PC-9 (cell line): ENCODE measurements around the gene CD99. TPM values are rescaled to one million over a fixed set of nuclear protein-coding genes. Genes with fewer than 3 reads are reported as not detected.

Experiments used
- BruUV-seq: library from RNA; stranded (reverse); fragments of 400-500 nt; replicated peaks from 2 replicates; lab custom pipeline; 2021; lab: Mats Ljungman, UMichigan
- CTCF ChIA-PET: fragments of 300-600 bp; sonication (Branson Sonifier 250); formaldehyde crosslinking; loops from one replicate; lab custom pipeline; 2022; ENCODE audit warnings: antibody characterized with exemption; lab: Charles Lee
- POLR2A ChIA-PET: fragments of 300-600 bp; sonication (Branson Sonifier 250); formaldehyde crosslinking; loops from one replicate; lab custom pipeline; 2022; ENCODE audit warnings: antibody characterized with exemption; ENCODE audit not compliant: unreplicated experiment; lab: Charles Lee
- DNase-seq, 2 experiments: peaks; one replicate each; pipeline versions ENCODE4 v3.0.0 to v3.0.0-alpha.2; 2015 to 2022; ENCODE audit warnings: mixed read lengths in 1 of 2
- H2AFZ ChIP-seq: fragments of 200-600 bp; sonication (generic); 2 replicates; pipeline ENCODE4 v1.8.1; 2017; ENCODE audit warnings: antibody characterized with exemption
- H3F3A ChIP-seq: fragments of 200-600 bp; sonication (generic); 2 replicates; pipeline ENCODE4 v1.8.1; 2017; ENCODE audit warnings: antibody characterized with exemption, mild to moderate bottlenecking, low read depth; ENCODE audit not compliant: insufficient read depth
- H3K27ac ChIP-seq: fragments of 200-600 bp; sonication (generic); 2 replicates; pipeline ENCODE4 v1.6.1; 2016; ENCODE audit warnings: mixed run types
- H3K27me3 ChIP-seq: fragments of 200-600 bp; sonication (generic); 2 replicates; pipeline ENCODE4 v1.6.1; 2016; ENCODE audit warnings: low read depth, mixed run types; ENCODE audit not compliant: insufficient read depth
- H3K36me3 ChIP-seq: fragments of 200-600 bp; sonication (generic); 2 replicates; pipeline ENCODE4 v1.6.1; 2016; ENCODE audit warnings: low read depth, mixed run types
- H3K4me1 ChIP-seq: fragments of 200-600 bp; sonication (generic); replicated peaks from 2 replicates; pipeline ENCODE4 v1.6.1; 2016; ENCODE audit warnings: mixed run types; ENCODE audit not compliant: insufficient read depth
- H3K4me2 ChIP-seq: fragments of 200-600 bp; sonication (generic); 2 replicates; pipeline ENCODE4 v1.6.1; 2017; ENCODE audit warnings: mixed run types
- H3K4me3 ChIP-seq: fragments of 200-600 bp; sonication (generic); 2 replicates; pipeline ENCODE4 v1.6.1; 2016; ENCODE audit warnings: mixed run types
- H3K79me2 ChIP-seq: fragments of 200-600 bp; sonication (generic); 2 replicates; pipeline ENCODE4 v1.6.1; 2017; ENCODE audit warnings: low read depth, mixed run types
- H3K9me2 ChIP-seq: fragments of 200-600 bp; sonication (generic); 2 replicates; pipeline ENCODE4 v1.8.1; 2017; ENCODE audit warnings: mild to moderate bottlenecking; ENCODE audit not compliant: insufficient read depth
- H3K9me3 ChIP-seq: fragments of 200-600 bp; sonication (generic); 2 replicates; pipeline ENCODE4 v1.8.1; 2016; ENCODE audit warnings: low read depth; ENCODE audit not compliant: insufficient read depth
- H4K20me1 ChIP-seq: fragments of 200-600 bp; sonication (generic); 2 replicates; pipeline ENCODE4 v1.8.1; 2017; ENCODE audit not compliant: insufficient read depth
- CTCF ChIP-seq: fragments of 200-600 bp; sonication (generic); conservative IDR thresholded peaks from 2 replicates; pipeline ENCODE4 v1.6.1; 2017; ENCODE audit warnings: mixed run types, antibody characterized with exemption, mild to moderate bottlenecking, moderate library complexity
- EZH2 ChIP-seq: fragments of 200-600 bp; sonication (generic); IDR thresholded peaks from 2 replicates; pipeline ENCODE4 v1.8.0; 2017; ENCODE audit warnings: antibody characterized with exemption, low read depth
- intact Hi-C: fragments of 100-400 bp; cut with micrococcal nuclease; formaldehyde crosslinking; loops from one replicate; pipeline ENCODE4 v1.10.0; 2022; ENCODE audit not compliant: unreplicated experiment
- total RNA-seq: library from RNA; stranded (reverse); gene quantifications from 2 replicates; pipeline ENCODE4 v1.2.3, GENCODE V29; 2021

The CD99 gene
- total RNA-seq, 1 experiment from 2014 or later, result 159 TPM

- no peak for TF ChIP-seq EZH2
- TF ChIP-seq CTCF, result no peak
- CTCF ChIA-PET, result no interaction called here
- Histone ChIP-seq H3K4me1 (peaks cover 44% of the 10 kb centered on the region), H3K9me3 (no peaks in the 10 kb centered on the region), H3F3A (peaks cover 32% of the 10 kb centered on the region), H3K9me2 (no peaks in the 10 kb centered on the region), H4K20me1 (no peaks in the 10 kb centered on the region), H3K27me3 (no peaks in the 10 kb centered on the region), H3K79me2 (peaks cover 82% of the 10 kb centered on the region), H3K4me3 (no peak overlapping the region), H3K36me3 (peaks cover 3% of the 10 kb centered on the region; the same call in 1 of the 2 replicates), H3K4me2 (no peak overlapping the region), H2AFZ (no peak overlapping the region), H3K27ac (no peak overlapping the region)
- no TSS peak for BruUV-seq
- intact Hi-C loops, result no loop called here
- DNase-seq, result no peak
- POLR2A ChIA-PET, result no interaction called here
Observed at GRCh38 chrX:2700405-2701320, 9.6 kb downstream of the CD99 start.

- Histone ChIP-seq H3F3A (peaks cover 27% of the 10 kb centered on the region; the same call in 1 of the 2 replicates), H3K9me2 (no peaks in the 10 kb centered on the region), H3K36me3 (peaks cover 3% of the 10 kb centered on the region; the same call in 1 of the 2 replicates), H3K4me3 (no peak overlapping the region), H4K20me1 (no peaks in the 10 kb centered on the region), H3K9me3 (no peaks in the 10 kb centered on the region), H3K4me1 (peaks cover 40% of the 10 kb centered on the region), H3K4me2 (no peak overlapping the region), H2AFZ (no peak overlapping the region), H3K27me3 (no peaks in the 10 kb centered on the region), H3K79me2 (peaks cover 83% of the 10 kb centered on the region), H3K27ac (no peak overlapping the region)
- no TSS peak for BruUV-seq
- TF ChIP-seq CTCF (no peak), EZH2 (no peak)
- ChIA-PET CTCF (no interaction called here), POLR2A (no interaction called here)
- intact Hi-C loops, result no loop called here
- DNase-seq, result no peak
Observed at GRCh38 chrX:2701600-2701999, 10.5 kb downstream of the CD99 start.

- no TSS peak for BruUV-seq
- no peaks in the 10 kb centered on the region for H4K20me1 ChIP-seq
Observed at GRCh38 chrX:2703991-2704369, 12.9 kb downstream of the CD99 start.

More at GRCh38 chrX:2703991-2704369, 12.9 kb downstream of the CD99 start:
- Histone ChIP-seq H3K9me3 (no peaks in the 10 kb centered on the region), H2AFZ (no peak overlapping the region), H3K27me3 (no peaks in the 10 kb centered on the region), H3K4me2 (no peak overlapping the region), H3K27ac (no peak overlapping the region), H3K36me3 (peaks cover 3% of the 10 kb centered on the region; the same call in 1 of the 2 replicates), H3K4me1 (peaks cover 40% of the 10 kb centered on the region), H3F3A (peaks cover 26% of the 10 kb centered on the region; the same call in 1 of the 2 replicates), H3K9me2 (no peaks in the 10 kb centered on the region), H3K79me2 (peaks cover 84% of the 10 kb centered on the region), H3K4me3 (no peak overlapping the region)
- DNase-seq, result no peak
- ChIA-PET POLR2A (no interaction called here), CTCF (no interaction called here)
- TF ChIP-seq CTCF (no peak), EZH2 (no peak)
- intact Hi-C loops, result no loop called here
